GM21381 (cell line): ENCODE results near the gene KMO.

Experiments
- ATAC-seq: cut with Tn5 transposase; IDR thresholded peaks from one replicate; pipeline ENCODE4 v1.9.1; 2021; ENCODE audit warnings: mild to moderate bottlenecking, moderate library complexity; ENCODE audit not compliant: unreplicated experiment

KMO gene

DNA sequence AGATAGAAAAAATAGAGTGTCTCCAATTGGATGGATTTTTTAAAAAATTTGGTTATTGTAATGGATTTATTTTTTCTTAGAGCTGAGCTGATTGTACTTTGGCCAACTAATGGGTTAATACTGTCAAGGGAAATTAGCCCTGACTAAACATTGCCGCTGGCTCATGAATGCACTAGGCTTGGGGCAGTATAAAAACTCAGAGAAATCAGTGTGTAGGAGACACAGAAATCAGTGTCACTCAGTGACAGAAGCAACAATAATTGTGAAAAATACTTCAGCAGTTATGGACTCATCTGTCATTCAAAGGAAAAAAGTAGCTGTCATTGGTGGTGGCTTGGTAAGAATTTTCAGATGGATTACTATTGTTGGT is at the start of gene KMO:
Gene KMO (plus strand): TSS at position 217 of the 370 bp plus-strand sequence. CDS start 67 bp downstream, at position 284.
- ATAC-seq, result peak; percentile 24

DNA sequence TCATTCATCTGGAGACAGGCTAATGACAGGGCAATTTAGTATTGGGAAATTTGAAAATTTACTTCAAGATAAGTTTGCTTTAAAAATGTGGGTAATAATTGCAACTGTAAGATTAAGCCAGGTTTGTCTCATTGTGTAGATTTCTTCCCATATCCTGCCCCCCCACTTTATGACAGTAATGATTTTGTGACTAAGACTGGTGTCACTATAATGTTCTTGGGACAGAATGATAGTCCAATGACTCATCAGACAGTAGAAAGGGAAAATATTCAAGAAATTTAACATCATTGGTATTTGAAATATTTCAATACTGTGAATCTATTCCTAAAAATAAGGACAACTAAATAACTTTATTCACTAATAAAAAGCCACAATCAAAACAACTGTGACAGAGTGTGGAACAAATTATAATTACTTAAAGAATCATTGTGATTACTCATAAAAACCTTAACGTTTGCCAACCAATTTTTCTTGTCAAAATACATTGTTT is 49.4 kb upstream of the KMO start:
- no peak for ATAC-seq

DNA sequence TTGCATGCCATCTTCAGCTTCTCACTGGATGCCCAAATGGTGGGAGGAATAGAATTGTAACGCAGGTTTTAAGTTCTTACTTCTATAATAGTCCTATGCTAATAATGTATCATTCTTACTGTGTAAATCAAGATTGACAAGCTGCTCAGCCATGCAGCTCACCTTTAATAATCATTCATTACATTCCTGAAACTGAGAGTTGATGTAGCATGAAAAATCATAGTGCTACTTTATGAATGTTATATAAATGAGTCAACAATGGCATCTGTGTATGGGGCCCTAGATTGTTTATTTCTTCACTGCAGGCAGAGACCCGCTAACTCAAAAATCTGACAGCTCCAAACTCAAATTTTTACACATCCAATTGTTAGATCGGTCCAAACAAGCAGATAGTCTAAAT is 47.0 kb upstream of the KMO start:
- peak; percentile 41 for ATAC-seq

DNA sequence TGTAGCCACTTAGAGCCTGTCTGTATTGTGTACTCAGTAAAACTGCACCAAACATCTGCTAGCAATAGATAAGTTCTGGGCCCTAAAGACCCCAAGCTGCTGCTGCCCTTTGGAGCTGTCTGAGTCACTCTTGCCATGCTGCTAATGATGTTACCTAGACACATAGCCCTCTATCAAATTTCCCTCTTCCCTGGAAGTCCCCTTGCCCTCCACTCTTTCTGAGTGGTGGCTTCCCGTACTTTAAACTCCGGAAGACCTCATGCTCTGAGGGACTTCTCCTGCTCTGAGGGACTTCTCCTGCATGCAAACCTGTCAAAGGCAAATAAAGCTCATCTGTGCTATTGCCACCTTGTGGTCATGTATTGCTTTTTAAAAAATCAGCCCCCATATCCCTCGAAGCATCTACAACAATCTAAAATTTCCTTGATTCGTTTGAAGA is 46.6 kb upstream of the KMO start:
- peak; percentile 50 for ATAC-seq

DNA sequence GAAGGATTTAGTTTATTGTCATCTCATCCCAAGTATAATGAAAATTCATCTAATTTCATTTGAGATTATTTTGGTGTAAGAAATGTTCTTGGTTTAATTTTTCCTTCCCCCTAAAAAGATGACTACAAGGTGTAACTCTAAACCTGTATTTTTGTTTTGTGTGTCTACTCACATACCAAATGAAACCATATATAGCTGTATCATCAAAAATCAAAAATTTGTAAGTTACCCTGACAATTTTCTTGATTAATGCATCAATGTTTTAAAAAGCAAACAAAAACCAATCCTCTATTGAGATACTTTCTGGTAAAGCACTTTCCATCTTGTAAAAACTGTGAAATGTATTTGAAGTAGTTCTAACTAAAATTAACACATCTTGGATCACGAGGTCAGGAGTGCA is 43.4 kb upstream of the KMO start:
- no peak for ATAC-seq

DNA sequence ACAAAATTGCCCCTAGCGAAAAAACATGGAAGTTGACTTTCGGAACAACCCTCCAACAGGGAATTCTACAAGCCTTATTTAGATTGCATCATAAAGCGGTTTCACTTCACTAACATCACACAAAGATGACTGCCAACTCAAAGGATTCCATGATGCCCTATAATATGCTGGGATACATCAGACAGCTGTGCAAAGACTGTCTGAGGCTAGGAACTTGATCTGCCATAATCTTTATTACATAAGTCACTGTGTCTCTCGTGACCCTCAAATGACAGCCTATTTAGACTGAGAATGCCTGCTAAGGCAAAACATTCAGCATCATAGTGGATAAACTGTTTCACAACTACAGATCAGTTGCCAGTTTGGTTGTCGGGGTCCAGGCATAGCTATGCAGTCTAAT is 36.4 kb upstream of the KMO start:
- no peak for ATAC-seq

DNA sequence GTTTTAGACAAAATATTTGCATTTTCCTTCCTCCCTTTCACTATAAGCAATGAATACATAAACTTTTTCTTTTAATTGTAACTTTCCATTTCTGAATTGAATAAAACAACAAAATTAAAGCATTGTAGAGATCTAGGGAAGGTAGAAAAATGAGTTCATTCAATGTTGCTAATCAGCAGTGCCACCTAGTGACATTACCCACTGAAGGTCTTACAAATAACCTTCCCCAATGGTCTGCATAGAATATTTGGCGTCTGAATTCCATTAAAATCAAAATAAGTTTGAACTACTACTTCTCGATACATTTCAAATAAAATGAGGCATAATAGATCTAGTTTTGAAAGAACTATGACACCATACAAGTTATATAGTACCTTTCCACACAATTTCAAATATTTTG is 32.3 kb upstream of the KMO start:
- no peak for ATAC-seq

DNA sequence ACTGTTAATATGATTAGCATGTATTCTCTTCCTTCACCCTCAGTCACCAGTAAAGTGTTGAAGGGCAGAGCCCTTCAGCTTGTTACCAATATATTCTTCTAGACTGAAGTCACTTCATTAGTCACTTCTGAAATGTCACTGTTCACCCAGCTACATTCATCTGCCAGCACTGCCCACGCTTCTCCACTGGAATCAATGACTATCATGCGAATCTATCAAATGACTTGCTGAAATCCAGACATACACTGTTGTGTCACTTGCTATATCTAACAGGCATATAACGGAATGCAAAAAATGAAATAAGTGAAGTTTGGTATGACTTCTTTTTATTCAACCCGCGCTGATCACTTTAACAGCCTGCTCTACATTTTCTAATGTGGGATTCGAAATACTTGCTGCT is 28.7 kb upstream of the KMO start:
- ATAC-seq, result no peak

DNA sequence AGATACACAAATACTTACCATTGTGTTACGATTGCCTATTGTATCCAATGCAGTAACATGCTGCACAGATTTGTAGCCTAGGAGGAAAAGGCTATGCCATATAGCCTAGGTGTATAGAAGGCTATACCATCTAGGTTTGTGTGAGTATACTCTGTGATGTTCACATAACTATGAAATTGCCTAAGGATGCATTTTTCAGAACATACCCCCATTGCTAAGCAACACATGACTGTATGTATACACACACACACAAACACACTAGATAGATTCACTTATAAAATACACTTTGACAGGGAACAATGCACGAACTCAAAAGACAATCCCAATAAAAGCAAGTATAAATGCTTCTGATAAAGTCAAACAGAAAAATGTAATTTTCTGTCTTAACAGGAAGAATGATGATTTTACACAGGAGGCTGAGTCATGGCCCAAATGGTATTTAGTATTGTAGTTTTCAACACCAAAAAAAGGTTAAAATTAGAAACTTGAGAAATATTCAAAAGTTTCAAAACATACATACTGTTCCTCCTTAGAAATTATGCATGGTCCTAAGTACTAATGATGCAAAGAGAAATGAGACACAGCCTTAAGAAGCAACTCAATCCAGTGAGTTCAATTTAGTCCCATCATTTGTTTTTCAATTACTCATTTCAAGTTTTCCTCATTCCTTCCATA is 24.9 kb upstream of the KMO start:
- ATAC-seq, result no peak

DNA sequence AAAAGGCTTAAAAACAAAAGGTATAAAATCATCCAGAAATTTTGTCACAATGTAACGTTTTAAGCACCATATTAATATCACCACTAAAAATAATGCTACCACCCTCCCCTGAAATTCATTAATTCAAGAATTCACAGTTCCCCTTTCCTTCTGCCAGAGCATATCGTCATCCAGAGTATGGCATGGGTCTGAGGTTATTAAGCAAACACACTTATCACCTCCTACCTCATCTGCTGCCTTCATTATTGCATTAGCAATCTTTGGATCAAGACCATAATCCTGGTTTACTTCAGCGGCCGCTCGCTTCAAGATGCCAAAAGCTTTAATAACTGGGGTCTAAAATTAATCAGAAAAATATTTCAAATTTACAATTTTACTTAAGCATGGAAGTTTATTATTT is 18.8 kb upstream of the KMO start:
- ATAC-seq, result no peak

DNA sequence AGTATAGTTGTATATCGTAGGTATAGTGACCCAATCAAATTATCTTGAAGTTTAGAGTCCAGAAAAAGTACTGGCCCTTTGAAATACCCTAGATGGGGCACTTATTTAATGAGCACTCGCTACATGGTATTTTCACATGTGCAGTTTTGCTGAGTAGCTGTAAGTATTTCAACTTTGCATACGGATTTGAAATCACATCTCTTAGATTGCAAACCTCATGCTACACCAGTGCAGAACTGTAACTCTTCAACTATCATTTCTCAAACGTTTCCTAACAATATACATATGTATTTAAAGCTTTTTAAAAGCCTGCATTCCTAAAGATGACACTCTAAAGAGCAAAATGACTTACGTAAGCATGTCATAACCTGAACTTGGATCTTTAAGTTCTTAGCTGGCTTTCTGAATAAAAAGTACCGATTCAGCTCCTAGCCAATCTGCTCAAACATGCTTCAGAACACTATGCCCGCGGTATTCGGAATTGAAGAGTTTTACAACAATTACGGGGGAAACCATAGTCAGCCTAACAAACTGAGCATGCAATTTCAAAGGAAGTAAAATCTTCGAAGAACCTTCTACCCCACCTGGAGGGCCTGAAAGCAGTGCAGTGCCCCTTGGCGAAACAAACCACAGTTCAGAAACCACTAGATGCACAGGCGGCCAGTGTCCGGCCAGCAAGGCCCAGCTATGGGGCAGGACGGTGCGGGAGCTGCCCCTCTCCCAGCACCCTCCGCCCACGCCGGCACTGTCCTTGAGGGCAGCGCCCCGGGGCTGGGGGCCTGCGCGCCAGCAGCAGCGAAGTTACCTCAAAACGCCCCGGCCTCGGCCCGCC is 13.5 kb upstream of the KMO start:
- ATAC-seq, result peak; percentile 31

DNA sequence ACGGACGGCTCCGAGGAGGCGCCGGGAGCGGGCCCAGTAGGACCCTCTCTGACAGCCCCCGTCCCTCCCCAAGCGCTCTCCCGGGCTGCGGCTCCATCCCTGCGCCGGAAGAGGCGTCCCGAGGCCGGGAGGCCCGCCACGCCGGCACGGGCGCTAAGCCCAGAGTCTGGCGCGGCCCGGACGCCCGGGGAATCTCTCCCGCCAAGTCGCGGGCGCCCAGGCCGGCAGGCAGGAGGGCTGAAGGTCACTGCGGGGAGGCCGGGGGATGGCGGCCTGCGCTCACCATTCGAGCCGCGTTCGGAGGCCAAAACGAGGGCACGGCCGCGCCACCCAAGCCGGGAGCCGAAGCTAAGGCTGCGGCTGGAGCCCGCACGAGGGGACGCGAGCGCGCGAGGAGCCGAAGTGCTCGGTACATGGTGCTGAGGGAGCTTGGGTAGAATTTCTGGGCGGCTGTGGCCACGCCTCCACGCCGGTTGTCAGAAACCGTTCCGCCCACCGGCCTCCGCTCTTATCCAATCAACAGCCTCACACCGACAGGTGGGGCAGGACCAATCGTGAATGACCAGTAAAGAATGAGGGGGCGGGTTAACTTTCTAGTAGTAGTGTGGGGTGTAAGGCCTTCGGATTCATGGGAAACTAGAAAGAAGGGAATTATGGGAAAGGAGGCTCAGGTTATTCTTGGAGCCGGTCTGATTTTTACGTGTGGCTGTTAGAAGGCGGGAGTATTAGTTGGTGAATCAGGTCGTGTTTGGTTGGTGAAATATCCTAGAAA is 12.7 kb upstream of the KMO start, which contains the start of gene FH:
Gene FH (minus strand): TSS at position 448 of the 772 bp plus-strand sequence. CDS start 33 bp downstream, at position 415.
- peak; percentile 97 for ATAC-seq

DNA sequence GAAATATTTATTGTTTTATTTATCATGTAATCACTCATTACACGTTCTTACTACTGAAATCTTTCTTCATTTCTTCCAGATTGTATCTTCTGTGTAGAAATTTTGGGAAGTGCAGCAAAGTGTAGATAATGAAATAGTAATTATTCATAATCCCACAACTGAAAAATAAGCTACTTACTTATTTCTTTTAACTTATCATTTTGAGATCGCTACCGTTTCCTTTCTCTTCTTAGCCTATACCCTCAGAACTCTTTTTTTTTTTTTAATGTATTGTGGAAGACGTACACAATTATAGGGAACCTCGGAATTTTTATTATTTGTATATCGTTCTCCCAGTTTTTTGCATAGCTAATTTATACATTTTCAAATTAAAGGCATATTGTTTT is 12.1 kb upstream of the KMO start:
- no peak for ATAC-seq

DNA sequence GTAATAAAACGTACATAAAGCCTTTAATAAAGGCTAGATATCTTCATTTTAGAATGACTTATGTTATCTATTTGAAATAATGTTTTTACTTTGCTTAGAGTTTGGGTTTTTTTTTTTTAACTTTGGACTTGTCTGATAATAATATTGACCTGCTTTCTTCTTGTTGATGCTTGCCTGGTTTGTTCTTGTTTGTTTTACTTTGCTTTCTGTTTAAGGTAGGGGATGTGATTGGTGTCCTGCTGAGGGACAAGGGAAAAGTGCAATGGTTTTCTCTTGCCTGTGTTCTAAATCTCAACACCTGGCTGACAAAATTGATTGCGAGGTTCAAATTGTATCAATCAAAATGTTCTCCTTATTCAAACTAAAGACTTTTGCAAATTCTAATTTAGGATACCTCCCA is 10.5 kb upstream of the KMO start:
- ATAC-seq, result no peak

DNA sequence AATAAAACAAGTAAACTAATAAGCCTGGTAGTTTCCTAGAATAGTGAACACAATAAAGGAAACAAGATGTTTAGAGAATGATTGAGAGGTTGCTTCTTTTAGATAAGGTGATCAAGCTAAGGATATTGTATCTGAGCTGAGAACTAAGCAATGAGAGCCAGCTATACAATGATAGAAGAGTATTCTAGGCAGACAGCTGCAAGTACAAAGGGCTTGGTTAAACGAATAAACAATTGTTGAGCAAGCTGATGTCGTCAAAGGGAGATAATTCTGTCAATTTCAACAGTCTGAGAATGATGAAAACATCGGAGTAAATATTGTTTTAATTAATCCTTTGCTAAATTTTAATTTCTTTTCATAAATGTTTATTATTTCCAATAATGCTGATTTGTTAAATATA is 7.2 kb upstream of the KMO start:
- no peak for ATAC-seq

DNA sequence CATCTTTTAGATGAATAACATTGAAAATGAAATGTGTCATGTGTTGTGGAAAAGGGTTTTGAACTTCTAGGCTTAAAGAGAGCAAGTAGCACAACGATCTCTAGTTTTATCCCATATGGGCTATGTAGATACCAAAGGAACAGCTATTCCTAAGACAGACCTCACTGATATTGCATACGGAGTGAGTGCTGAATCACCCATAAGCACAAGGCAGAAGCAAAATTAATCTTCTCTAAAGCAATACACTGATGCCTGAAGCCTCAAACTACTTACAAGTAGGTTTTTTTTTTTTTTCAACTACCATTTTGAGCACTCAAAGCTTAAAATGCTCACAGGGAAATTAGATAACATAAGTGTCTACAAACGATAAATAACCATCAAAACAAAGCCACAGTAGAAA is 5.0 kb upstream of the KMO start:
- ATAC-seq, result no peak

DNA sequence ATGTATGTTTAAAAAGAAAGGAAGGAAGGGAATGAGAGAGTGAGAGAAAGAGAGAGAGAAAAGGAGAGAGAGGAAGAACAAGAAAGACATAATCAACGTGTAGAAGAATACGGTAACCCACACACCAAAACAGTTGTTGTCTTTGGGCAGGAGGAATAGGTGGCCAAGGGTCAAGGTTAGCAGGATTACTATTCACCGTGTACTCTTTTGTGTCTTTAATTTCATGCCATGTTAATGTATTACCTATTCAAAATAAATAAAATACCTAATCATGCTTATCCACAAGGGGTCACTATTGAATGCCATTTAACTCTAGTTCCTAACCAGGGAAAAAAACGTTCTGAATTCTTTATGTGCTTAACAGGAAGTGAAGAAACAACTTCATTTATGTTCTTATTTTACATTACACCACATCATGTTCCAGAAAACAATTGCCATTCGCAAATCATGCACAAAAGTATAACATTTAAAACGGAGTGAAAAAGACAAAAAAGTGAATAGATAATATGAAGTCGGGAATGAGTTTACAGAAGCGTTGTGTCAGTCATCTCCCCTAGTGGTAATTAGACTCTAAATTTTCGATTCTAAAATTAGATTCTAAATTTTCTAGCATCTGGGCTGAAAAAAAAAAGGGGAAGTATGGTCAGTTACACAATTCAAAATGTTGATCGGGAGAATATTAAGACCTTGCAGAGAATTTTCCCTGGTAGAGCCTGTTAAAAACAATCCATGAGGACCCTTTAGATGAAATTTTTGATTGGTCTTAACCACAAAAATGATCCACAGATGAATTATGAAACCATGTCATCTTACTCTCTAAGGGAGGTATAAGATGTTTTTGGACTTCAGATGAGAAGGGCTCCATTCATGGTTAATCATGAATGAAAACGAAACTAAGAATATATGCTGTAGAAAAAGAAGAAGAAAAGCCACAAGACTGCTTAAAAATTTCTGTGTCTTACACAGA is 700 bp upstream of the KMO start:
- ATAC-seq, result peak; percentile 64

DNA sequence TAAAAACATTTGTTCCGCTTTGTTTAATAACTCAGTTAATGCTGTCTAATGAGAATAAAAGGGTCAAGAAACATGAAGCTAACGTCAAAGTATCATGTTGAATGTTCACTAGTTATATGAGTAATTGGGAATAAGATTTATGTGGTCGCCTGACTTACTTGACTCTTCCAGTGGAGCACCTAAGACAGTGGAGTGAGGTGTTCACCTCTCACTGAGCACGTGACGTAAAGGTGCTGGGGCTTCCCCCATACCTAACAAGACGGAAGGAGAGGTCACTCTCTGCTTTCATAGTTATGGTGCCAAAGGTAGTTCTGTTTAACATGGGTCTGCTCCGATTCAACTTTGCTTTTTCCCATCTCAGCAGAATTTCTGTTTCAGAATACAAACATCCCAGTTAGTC is 686 bp downstream of the KMO start:
- peak; percentile 59 for ATAC-seq

DNA sequence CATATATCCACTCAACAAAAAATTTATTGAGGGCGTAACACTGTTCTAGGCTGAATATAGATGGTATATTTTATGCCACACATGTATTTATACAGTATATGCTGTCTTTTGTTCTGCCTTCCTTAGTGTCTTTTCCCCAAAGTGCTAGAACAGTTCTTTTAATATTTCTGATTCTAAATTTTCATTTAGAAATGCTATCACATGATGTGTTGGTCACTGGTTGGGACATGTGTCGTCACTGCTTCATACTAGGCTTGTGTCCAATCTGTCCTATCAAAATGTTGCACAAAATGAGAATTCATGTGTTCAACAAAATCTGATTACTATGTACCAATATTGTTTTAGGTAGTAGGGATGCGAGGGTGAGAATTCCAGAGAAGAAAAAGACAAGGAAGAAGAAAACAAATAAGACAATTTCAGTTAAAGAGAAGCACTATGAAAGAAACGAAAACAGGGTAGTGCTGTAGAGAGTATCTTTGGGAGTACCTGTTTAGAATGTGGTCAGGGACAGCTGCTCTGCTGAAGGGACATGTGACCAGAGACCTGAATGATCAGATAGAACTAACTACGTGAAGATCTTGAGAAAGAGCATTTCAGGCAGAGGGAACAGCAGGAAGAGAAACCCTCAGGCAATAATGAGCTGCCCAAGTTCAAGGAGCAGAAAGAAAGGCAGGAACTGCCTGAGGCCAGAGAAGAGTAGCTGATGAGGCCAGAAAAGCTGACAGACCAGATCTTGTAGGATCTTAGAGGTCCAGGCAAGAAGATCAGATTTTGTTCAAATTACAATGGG is 1.3 kb downstream of the KMO start:
- ATAC-seq, result peak; percentile 35
